HCT116 (cell line): Measurements from ENCODE around the gene HAT1. TPM values are rescaled to one million over a fixed set of nuclear protein-coding genes. Genes with fewer than 3 reads are reported as not detected.

Source experiments
- ATAC-seq: fragments of 200-7000 bp; cut with Tn5 transposase; 2 replicates; pipeline ENCODE4 v1.9.1; 2020; ENCODE audit warnings: mild to moderate bottlenecking, moderate library complexity
- BruUV-seq: library from RNA; stranded (reverse); fragments of 400-500 nt; replicated peaks from 2 replicates; lab custom pipeline; 2021; lab: Mats Ljungman, UMichigan
- CTCF ChIA-PET: fragments of 300-600 bp; sonication (Branson Sonifier 250); formaldehyde crosslinking; loops from one replicate; lab custom pipeline; 2021; ENCODE audit warnings: antibody characterized with exemption; lab: Charles Lee
- POLR2A ChIA-PET: fragments of 300-600, 350-600 bp; sonication (Branson Sonifier 250); formaldehyde crosslinking; loops from one replicate; lab custom pipeline; 2021; ENCODE audit warnings: antibody characterized with exemption; lab: Charles Lee
- RAD21 ChIA-PET, 2 experiments: fragments of 300-600 bp; sonication (Branson Sonifier 250); formaldehyde crosslinking; loops; one replicate each; lab custom pipeline; 2023; ENCODE audit warnings: low total read pairs in 2 of 2; ENCODE audit not compliant: uncharacterized antibody in 2 of 2, unreplicated experiment in 2 of 2, low non-redundant PET in 1 of 2; lab: Charles Lee
- DNase-seq: peaks from one replicate; pipeline ENCODE4 v3.0.0-alpha.2; 2010; ENCODE audit warnings: low read depth, low spot score
- H2AFZ ChIP-seq: fragments of 200-600 bp; shearing (Covaris generic), sonication (generic); 2 replicates; pipeline ENCODE4 v1.6.1; 2017; ENCODE audit warnings: low read depth, mixed run types, mixed read lengths, antibody characterized with exemption, low read length; ENCODE audit not compliant: poor library complexity, severe bottlenecking
- H3K27ac ChIP-seq: 2 replicates; pipeline ENCODE4 v1.5.1; 2012; ENCODE audit warnings: low read depth, low read length
- H3K27me3 ChIP-seq: fragments of 200-600 bp; sonication (generic); 2 replicates; pipeline ENCODE4 v1.6.1; 2016; ENCODE audit warnings: mixed run types, low read length, mixed read lengths; ENCODE audit not compliant: insufficient read depth
- H3K36me3 ChIP-seq, 2 experiments: fragments of 200-500 bp in 1 of 2; fragments of 200-600 bp in 1 of 2; sonication (Bioruptor generic) in 1 of 2; sonication (generic) in 1 of 2; 2 replicates each; pipeline versions ENCODE4 v1.5.1 to v1.6.1; 2014 to 2016; ENCODE audit warnings: low read length in 2 of 2, inconsistent platforms in 1 of 2, mixed read lengths in 1 of 2, mixed run types in 1 of 2; ENCODE audit not compliant: insufficient read depth in 2 of 2, control insufficient read depth in 1 of 2
- H3K4me1 ChIP-seq, 2 experiments: fragments of 200-600 bp in 1 of 2; sonication (generic) in 1 of 2; 2 replicates each; pipeline versions ENCODE4 v1.5.1 to v1.6.1; 2012 to 2017; ENCODE audit warnings: low read length in 2 of 2, inconsistent platforms in 1 of 2, mild to moderate bottlenecking in 1 of 2, mixed read lengths in 1 of 2, mixed run types in 1 of 2, moderate library complexity in 1 of 2; ENCODE audit not compliant: insufficient read depth in 2 of 2, control insufficient read depth in 1 of 2
- H3K4me2 ChIP-seq: fragments of 200-600 bp; sonication (generic); 2 replicates; pipeline ENCODE4 v1.6.1; 2017; ENCODE audit warnings: mixed run types, low read length, mixed read lengths
- H3K4me3 ChIP-seq, 2 experiments: fragments of 200-600 bp in 1 of 2; sonication (generic) in 1 of 2; replicated peaks in 1 of 2; 2 replicates each; pipeline ENCODE4 v1.5.1; 2011 to 2016; ENCODE audit warnings: low read length in 2 of 2, control low read depth in 1 of 2, low read depth in 1 of 2, mild to moderate bottlenecking in 1 of 2, mixed read lengths in 1 of 2, mixed run types in 1 of 2
- H3K79me2 ChIP-seq: fragments of 200-600 bp; sonication (generic); 2 replicates; pipeline ENCODE4 v1.6.1; 2017; ENCODE audit warnings: mild to moderate bottlenecking, mixed run types, low read length, moderate library complexity, mixed read lengths; ENCODE audit not compliant: insufficient read depth
- H3K9ac ChIP-seq: fragments of 200-600 bp; sonication (generic); 2 replicates; pipeline ENCODE4 v1.6.1; 2016; ENCODE audit warnings: low read length, mixed read lengths
- H3K9me2 ChIP-seq: fragments of 200-600 bp; sonication (generic), shearing (Covaris generic); 2 replicates; pipeline ENCODE4 v1.6.1; 2017; ENCODE audit warnings: mixed run types, mild to moderate bottlenecking, moderate library complexity; ENCODE audit not compliant: insufficient read depth
- H3K9me3 ChIP-seq, 2 experiments: fragments of 200-500 bp in 1 of 2; fragments of 200-600 bp in 1 of 2; sonication (Bioruptor generic) in 1 of 2; sonication (generic) in 1 of 2; 2 replicates each; pipeline ENCODE4 v1.6.1; 2014 to 2017; ENCODE audit warnings: low read length in 2 of 2, mixed read lengths in 2 of 2, inconsistent platforms in 1 of 2, low read depth in 1 of 2, mild to moderate bottlenecking in 1 of 2, mixed run types in 1 of 2, moderate library complexity in 1 of 2; ENCODE audit not compliant: control insufficient read depth in 1 of 2, insufficient read depth in 1 of 2
- H4K20me1 ChIP-seq: fragments of 200-600 bp; sonication (generic), shearing (Covaris generic); 2 replicates; pipeline ENCODE4 v1.6.1; 2017; ENCODE audit warnings: mixed run types, mild to moderate bottlenecking, moderate library complexity; ENCODE audit not compliant: insufficient read depth
- CEBPB ChIP-seq: IDR thresholded peaks from 2 replicates; pipeline ENCODE4 v1.6.1; 2012; ENCODE audit warnings: low read depth
- EGR1 ChIP-seq: IDR thresholded peaks from 2 replicates; pipeline ENCODE4 v1.6.1; 2012; ENCODE audit warnings: low read depth
- ELF1 ChIP-seq: IDR thresholded peaks from 2 replicates; pipeline ENCODE4 v1.6.1; 2012; ENCODE audit warnings: low read depth, borderline replicate concordance
- EZH2 ChIP-seq: fragments of 200-600 bp; sonication (generic); IDR thresholded peaks from 2 replicates; pipeline ENCODE4 v1.6.1; 2017; ENCODE audit warnings: antibody characterized with exemption, mixed run types
- JUND ChIP-seq: IDR thresholded peaks from 2 replicates; pipeline ENCODE4 v1.6.1; 2012
- RAD21 ChIP-seq: IDR thresholded peaks from 2 replicates; pipeline ENCODE4 v1.6.1; 2012; ENCODE audit warnings: low read depth, mild to moderate bottlenecking
- SP1 ChIP-seq: IDR thresholded peaks from 2 replicates; pipeline ENCODE4 v1.6.1; 2012; ENCODE audit warnings: low read depth
- SRF ChIP-seq: IDR thresholded peaks from 2 replicates; pipeline ENCODE4 v1.6.1; 2012; ENCODE audit warnings: low read depth
- TCF7L2 ChIP-seq: IDR thresholded peaks from 2 replicates; pipeline ENCODE4 v1.7.0; 2011; ENCODE audit warnings: borderline replicate concordance, inconsistent platforms; ENCODE audit not compliant: insufficient read depth, insufficient read length; ENCODE audit errors: extremely low read depth
- YY1 ChIP-seq: IDR thresholded peaks from 2 replicates; pipeline ENCODE4 v1.6.1; 2011; ENCODE audit warnings: low read length, low read depth, moderate library complexity, mild to moderate bottlenecking; ENCODE audit not compliant: insufficient replicate concordance; ENCODE audit errors: extremely low read depth
- ZFX ChIP-seq: fragments of 450-650 bp; IDR thresholded peaks from 2 replicates; pipeline ENCODE4 v1.6.1; 2017
- ZNF274 ChIP-seq: fragments of 200-500 bp; sonication (Bioruptor generic); IDR thresholded peaks from 2 replicates; pipeline ENCODE4 v1.6.1; 2014; ENCODE audit warnings: mild to moderate bottlenecking, low read depth, low read length, inconsistent platforms
- intact Hi-C: fragments of 100-400 bp; cut with micrococcal nuclease; formaldehyde crosslinking; loops from 2 replicates; pipeline ENCODE4 v1.10.0; 2022
- total RNA-seq: library from RNA; stranded (reverse); gene quantifications from one replicate; pipeline ENCODE4 v1.2.1, GENCODE V29; 2021; ENCODE audit not compliant: unreplicated experiment
- TF ChIP-seq, protein P1 (sequence below): IDR thresholded peaks from 2 replicates; pipeline ENCODE4 v1.6.1; 2012
- TF ChIP-seq, protein P2 (sequence below), 3 experiments: fragments of 200-600 bp in 1 of 3; sonication (generic) in 1 of 3; IDR thresholded peaks in 2 of 3; conservative IDR thresholded peaks in 1 of 3; 2 replicates each; pipeline ENCODE4 v1.5.1; 2012 to 2017; ENCODE audit warnings: low read depth in 2 of 3, low read length in 2 of 3, antibody characterized with exemption in 1 of 3, borderline replicate concordance in 1 of 3, control low read depth in 1 of 3, mild to moderate bottlenecking in 1 of 3, mixed read lengths in 1 of 3, mixed run types in 1 of 3, moderate library complexity in 1 of 3; ENCODE audit not compliant: insufficient read depth in 1 of 3
- TF ChIP-seq, protein P3 (sequence below): IDR thresholded peaks from 2 replicates; pipeline ENCODE4 v1.6.1; 2011; ENCODE audit warnings: mild to moderate bottlenecking, low read length, moderate library complexity; ENCODE audit not compliant: insufficient replicate concordance; ENCODE audit errors: extremely low read depth
- TF ChIP-seq, protein P4 (sequence below): IDR thresholded peaks from 2 replicates; pipeline ENCODE4 v1.6.1; 2012

Gene HAT1
- total RNA-seq, 1 experiment from 2014 or later: 72.6 TPM

DNA sequence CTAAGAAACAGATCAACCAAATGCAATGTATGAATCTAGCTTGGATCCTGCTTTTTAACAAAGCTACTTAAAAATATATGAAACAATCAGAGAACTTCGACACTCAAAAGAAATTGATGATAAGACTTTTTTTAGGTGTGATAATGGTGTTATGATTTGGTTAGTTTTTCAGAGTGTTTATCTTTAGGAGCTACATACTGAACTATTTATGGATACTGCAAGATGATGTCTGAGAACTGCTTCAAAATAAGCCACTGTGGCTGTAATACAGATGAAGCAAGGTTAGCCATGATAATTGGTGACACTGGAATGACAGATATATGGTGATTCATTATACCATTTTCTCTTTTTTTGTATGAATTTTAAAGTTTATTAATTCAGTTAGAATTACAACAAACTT is 42.4 kb upstream of the HAT1 start:
- Histone ChIP-seq H4K20me1 (no peaks in the 10 kb centered on the region), H3K36me3 (no peaks in the 10 kb centered on the region), H3K27me3 (no peaks in the 10 kb centered on the region), H3K4me1 (no peaks in the 10 kb centered on the region), H3K9me3 (no peaks in the 10 kb centered on the region), H3K79me2 (peaks cover 19% of the 10 kb centered on the region), H3K9ac (no peak overlapping the region), H3K27ac (no peak overlapping the region), H3K4me2 (no peak overlapping the region), H3K9me2 (no peaks in the 10 kb centered on the region), H2AFZ (no peak overlapping the region), H3K4me3 (no peak overlapping the region)
- ATAC-seq (no peak), DNase-seq (no peak)
- ChIA-PET CTCF (no interaction called here), RAD21 (no interaction called here), POLR2A (interaction anchor here (1.0 kb wide), 1 partner anchor 14 kb away, joined by 4 read pairs; the partner anchor contains the start of gene SLC25A12)
- intact Hi-C loops: no loop called here
- TF ChIP-seq SP1: no peak
- TF ChIP-seq SRF: no peak
- no peak for TF ChIP-seq RAD21
- no peak for TF ChIP-seq ZFX
- TF ChIP-seq TCF7L2: no peak
- TF ChIP-seq, protein P1, sequence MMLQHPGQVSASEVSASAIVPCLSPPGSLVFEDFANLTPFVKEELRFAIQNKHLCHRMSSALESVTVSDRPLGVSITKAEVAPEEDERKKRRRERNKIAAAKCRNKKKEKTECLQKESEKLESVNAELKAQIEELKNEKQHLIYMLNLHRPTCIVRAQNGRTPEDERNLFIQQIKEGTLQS: no peak
- no peak for TF ChIP-seq JUND
- TF ChIP-seq ZNF274: no peak
- no TSS peak for BruUV-seq

DNA sequence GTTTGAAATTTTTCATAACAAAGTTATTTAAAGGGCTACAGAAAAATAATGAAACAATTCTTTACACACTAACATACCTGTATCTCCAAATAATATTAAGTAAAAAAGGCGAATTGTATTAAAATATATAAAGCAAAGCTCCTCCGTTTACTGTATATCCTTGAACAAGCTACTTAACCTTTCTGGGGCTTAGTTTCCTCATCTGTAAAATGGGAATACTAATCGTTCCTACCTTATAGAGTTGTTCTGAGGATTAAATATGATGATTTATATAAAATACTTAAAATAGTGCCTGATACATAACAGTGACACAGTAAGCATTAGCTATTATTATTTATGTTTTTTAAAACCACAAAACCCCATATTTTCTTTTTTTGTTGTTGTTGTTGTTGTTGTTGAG is 41.5 kb upstream of the HAT1 start:
- ChIA-PET POLR2A (no interaction called here), CTCF (interaction anchor here (1.3 kb wide), 1 partner anchor 175 kb away, joined by 4 read pairs; no protein-coding TSS in a partner anchor), RAD21 (no interaction called here)

More for the DNA sequence above, 41.5 kb upstream of the HAT1 start:
- ATAC-seq: no peak
- no peaks in the 10 kb centered on the region for H3K36me3 ChIP-seq
- H3K9ac ChIP-seq: no peak overlapping the region
- H3K4me3 ChIP-seq: no peak overlapping the region
- TF ChIP-seq ZFX (no peak), EGR1 (no peak), SRF (no peak), CEBPB (no peak), YY1 (no peak), ELF1 (no peak), EZH2 (no peak)
- TF ChIP-seq, protein P2, sequence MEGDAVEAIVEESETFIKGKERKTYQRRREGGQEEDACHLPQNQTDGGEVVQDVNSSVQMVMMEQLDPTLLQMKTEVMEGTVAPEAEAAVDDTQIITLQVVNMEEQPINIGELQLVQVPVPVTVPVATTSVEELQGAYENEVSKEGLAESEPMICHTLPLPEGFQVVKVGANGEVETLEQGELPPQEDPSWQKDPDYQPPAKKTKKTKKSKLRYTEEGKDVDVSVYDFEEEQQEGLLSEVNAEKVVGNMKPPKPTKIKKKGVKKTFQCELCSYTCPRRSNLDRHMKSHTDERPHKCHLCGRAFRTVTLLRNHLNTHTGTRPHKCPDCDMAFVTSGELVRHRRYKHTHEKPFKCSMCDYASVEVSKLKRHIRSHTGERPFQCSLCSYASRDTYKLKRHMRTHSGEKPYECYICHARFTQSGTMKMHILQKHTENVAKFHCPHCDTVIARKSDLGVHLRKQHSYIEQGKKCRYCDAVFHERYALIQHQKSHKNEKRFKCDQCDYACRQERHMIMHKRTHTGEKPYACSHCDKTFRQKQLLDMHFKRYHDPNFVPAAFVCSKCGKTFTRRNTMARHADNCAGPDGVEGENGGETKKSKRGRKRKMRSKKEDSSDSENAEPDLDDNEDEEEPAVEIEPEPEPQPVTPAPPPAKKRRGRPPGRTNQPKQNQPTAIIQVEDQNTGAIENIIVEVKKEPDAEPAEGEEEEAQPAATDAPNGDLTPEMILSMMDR (IDR thresholded peaks at IDR 0.05 in 2 of 3, conservative IDR thresholded peaks at IDR 0.05 in 1 of 3; ENCODE audit: borderline replicate concordance in 1 of 3, insufficient read depth in 1 of 3, low read depth in 2 of 3, low read length in 2 of 3): no peak
- TF ChIP-seq, protein P3, sequence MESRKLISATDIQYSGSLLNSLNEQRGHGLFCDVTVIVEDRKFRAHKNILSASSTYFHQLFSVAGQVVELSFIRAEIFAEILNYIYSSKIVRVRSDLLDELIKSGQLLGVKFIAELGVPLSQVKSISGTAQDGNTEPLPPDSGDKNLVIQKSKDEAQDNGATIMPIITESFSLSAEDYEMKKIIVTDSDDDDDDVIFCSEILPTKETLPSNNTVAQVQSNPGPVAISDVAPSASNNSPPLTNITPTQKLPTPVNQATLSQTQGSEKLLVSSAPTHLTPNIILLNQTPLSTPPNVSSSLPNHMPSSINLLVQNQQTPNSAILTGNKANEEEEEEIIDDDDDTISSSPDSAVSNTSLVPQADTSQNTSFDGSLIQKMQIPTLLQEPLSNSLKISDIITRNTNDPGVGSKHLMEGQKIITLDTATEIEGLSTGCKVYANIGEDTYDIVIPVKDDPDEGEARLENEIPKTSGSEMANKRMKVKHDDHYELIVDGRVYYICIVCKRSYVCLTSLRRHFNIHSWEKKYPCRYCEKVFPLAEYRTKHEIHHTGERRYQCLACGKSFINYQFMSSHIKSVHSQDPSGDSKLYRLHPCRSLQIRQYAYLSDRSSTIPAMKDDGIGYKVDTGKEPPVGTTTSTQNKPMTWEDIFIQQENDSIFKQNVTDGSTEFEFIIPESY: no peak
- TF ChIP-seq, protein P4, sequence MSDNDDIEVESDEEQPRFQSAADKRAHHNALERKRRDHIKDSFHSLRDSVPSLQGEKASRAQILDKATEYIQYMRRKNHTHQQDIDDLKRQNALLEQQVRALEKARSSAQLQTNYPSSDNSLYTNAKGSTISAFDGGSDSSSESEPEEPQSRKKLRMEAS: no peak
- no peak overlapping the region for H3K27ac ChIP-seq
- H3K4me1 ChIP-seq: no peaks in the 10 kb centered on the region
- no peak for DNase-seq
- no peak overlapping the region for H2AFZ ChIP-seq
- no peaks in the 10 kb centered on the region for H4K20me1 ChIP-seq
- H3K4me2 ChIP-seq: no peak overlapping the region
- no peaks in the 10 kb centered on the region for H3K27me3 ChIP-seq
- no peaks in the 10 kb centered on the region for H3K9me3 ChIP-seq
- no peaks in the 10 kb centered on the region for H3K9me2 ChIP-seq
- peaks cover 19% of the 10 kb centered on the region for H3K79me2 ChIP-seq
- BruUV-seq: no TSS peak
- intact Hi-C loops: no loop called here
